ENCODE measurements around the gene TMEM218.

- TF ChIP-seq CTCF (IDR thresholded peaks at IDR 0.05) (no peak), POLR2A (IDR thresholded peaks at IDR 0.05) (no peak)
Observed at GRCh38 chr11:125094731-125095130, 16.7 kb downstream of the TMEM218 start.

All from thyroid gland (tissue), 4 donors.